Astrocyte (in vitro differentiated cells and primary cell): ENCODE measurements around the gene NTM.

Experiments used
- EZH2 ChIP-seq: IDR thresholded peaks from 2 replicates; pipeline ENCODE4 v1.6.1; 2012; ENCODE audit warnings: mild to moderate bottlenecking, low read length, inconsistent platforms; ENCODE audit not compliant: insufficient read depth
- TF ChIP-seq, protein P1 (sequence below): IDR thresholded peaks from 2 replicates; pipeline ENCODE4 v1.5.1; 2011; ENCODE audit warnings: low read depth, mild to moderate bottlenecking, inconsistent platforms, low read length, moderate library complexity; ENCODE audit not compliant: insufficient read depth

DNA sequence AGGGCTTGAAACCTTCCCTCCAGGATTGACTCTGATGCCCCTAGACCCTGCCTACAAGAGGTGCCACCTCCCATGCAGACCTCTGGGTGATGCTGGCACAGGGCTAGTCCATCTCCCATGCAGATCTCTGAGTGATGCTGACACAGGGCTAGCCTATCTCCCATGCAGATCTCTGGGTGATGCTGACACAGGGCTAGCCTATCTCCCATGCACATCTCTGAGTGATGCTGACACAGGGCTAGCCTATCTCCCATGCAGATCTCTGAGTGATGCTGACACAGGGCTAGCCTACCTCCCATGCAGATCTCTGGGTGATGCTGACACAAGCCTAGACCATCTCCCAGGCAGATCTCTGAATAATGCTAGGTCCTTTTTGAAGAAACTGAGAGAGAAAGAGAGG, 321.7 kb downstream of the NTM start:
- TF ChIP-seq, protein P1, sequence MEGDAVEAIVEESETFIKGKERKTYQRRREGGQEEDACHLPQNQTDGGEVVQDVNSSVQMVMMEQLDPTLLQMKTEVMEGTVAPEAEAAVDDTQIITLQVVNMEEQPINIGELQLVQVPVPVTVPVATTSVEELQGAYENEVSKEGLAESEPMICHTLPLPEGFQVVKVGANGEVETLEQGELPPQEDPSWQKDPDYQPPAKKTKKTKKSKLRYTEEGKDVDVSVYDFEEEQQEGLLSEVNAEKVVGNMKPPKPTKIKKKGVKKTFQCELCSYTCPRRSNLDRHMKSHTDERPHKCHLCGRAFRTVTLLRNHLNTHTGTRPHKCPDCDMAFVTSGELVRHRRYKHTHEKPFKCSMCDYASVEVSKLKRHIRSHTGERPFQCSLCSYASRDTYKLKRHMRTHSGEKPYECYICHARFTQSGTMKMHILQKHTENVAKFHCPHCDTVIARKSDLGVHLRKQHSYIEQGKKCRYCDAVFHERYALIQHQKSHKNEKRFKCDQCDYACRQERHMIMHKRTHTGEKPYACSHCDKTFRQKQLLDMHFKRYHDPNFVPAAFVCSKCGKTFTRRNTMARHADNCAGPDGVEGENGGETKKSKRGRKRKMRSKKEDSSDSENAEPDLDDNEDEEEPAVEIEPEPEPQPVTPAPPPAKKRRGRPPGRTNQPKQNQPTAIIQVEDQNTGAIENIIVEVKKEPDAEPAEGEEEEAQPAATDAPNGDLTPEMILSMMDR, result no peak
- no peak for TF ChIP-seq EZH2
